Stromal cell of bone marrow (primary cell): ENCODE measurements around the gene SLC4A4.

Experiments
- DNase-seq: peaks from one replicate; pipeline ENCODE4 v3.0.0-alpha.2; 2012; ENCODE audit warnings: low read depth

Gene SLC4A4

DNA sequence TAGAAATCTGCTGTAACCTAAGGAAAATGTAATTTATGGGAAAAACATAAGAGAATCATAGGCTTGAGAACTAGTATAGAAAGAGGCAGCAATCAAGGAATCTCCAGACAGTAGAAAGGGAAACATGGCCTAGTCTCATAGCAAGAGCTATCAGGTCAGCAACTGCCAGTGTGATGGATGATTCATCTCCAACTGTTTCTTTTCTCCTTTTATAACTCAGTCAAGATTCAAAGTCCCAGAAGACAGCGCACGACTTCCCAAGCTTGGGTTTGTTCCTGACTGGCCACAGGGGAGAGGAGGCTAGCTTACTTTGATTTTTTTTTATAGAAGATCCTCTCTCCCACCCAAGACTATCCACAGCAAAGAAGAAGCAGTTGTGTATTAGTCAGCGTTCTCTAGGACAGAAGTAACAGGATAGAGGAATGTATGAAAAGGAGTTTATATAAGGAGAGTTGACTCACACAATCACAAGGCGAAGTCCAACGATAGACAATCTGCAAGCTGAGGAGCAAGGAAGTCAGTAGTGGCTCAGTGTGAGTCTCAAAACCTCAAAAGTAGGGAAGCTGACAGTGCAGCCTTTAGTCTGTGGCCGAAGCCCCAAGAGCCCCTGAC, 263.6 kb downstream of the SLC4A4 start:
- DNase-seq: peak; percentile 40

DNA sequence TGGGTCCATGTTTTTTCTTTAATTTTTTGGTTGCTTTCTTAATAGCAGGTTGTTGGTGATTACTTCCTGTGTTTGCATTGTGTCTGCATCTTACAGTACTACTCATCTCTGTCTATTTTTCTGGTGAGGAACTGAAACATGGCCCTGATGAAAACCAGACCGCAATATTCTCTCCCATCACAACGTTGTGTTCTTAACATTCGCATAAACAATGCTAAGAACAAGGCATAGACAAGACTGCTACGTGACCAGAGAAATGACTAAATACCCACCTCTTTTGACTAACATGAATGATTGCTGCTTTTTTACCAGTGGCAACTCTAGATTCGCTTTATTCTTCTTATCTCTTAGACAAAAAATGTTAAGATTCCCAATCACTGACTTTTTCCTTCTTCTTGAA, 266.0 kb downstream of the SLC4A4 start:
- no peak for DNase-seq

DNA sequence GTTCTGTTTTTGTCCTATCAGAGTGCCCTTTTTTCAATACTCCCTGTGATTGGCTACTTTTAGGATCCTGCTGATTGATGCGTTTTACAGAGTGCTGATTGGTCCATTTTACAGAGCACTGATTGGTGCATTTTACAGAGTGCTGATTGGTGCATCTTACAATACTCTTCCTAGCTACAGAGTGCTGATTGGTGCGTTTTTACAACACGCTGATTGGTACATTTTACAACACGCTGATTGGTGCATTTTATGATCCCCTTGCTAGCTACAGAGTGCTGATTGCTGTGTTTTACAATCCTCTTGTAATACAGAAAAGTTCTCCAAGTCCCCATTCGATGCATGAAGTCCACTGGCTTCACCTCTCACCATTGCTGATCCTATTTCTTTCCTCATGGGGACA, 268.3 kb downstream of the SLC4A4 start:
- no peak for DNase-seq

DNA sequence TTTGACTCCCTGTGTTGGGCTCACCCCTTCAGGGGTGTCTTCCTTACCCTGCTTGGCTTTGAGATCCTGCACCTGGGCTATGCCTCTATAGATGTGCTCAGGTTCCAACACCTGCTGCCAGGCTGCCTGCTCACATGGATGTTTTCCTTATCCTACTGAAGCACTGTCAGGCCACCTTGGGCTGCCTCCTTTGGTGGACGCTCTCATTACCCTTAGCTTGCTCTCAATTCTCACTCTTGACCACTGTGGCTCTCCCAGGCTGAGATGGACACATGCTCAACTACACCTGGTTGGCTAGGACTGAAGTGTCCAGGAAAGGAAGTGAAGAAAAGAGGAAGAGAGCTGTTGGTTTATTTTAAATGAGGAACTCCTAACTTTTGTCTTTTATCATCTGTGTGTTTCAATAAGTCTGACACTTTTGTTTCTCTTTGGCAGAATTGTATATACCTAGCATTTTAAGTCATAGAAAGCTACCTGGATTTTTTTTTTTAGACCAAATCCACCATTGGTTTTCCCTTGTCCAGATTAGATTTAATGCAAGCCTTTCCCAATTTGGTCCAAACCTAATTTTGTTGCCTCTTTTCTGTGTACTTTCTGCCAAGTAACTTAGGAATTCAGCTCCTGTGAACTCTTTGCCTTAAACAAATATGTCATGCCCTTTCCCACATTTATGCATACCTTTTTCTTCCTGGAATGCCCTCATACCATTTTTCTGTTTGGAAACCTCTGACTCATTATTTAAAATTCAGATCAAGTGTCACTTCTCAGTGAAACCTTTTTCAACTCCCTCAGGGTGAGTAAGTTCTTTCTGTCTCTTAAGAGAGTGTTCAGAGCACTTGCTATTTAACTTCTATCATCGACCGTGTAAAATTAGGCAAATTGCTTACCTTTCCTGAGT, 269.2 kb downstream of the SLC4A4 start:
- DNase-seq: no peak

DNA sequence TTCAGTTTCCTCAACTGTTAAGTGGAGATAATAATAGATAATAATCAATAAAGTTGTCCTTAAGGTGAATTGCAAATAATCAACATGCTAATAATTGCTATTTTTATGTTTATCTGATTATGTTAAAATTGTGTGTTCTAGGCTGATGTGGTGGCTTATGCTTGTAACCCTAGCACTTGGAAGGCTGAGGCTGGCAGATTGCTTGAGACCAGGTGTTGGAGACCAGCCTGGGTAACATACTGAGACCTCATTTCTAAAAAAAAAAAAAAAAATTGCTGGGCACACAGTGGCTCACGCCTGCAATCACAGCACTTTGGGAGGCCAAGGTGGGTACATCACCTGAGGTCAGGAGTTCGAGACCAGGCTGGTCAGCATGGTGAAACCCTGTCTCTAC, 269.9 kb downstream of the SLC4A4 start:
- DNase-seq: no peak

DNA sequence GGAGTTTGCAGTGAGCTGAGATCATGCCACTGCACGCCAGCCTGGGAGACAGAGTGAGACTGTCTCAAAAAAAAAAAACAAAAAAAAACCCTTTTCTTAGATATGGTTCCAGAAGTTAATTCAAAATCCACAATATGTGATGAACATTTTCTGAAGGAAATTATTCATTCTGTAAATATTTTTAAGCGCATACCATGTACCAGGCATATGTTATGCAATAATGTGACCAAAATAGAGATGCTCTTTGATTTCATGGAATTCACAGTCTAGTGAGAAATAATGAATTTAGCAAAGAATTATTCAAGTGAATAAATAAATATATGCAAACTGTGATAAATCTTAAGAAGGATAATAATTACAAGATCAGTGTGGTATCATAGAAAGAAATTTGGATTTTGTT, 270.3 kb downstream of the SLC4A4 start:
- DNase-seq: no peak

DNA sequence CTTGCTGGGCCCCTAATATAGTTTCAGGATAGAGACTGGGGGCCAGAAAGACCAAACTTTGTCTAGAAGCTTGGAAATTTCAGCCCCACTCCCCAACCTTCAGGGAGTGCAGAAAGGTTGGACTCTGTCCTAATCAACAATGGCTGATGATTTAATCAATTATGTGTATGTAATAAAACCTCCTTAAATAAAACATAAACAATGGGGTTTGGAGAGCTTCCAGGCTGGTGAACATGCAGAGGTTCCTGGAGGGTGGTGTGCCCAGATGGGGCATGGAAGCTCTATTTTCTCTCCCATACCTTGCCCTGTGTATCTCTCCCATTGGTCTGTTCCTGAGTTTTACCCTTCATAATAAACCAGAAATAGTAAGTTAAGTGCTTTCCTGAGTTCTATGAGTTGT, 270.8 kb downstream of the SLC4A4 start:
- no peak for DNase-seq

DNA sequence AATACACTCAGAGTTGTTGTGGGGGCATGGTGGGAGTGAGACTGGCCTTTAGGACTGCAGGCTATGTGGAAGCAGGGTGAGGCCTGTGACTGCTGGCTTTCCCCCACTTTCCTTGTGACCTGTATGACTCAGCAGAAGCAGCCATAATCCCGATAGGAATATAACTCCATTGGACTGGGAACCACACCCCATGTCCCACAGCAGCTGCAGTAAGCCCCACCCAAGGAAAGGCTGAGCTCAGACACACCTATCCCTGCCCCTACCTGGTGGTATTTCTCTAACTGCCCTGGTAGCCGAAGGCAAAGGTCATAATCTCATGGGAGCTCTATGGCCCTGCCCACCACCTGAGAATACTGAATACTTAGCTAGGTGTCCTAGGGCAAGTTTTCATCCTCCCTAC, 275.8 kb downstream of the SLC4A4 start:
- DNase-seq: no peak

DNA sequence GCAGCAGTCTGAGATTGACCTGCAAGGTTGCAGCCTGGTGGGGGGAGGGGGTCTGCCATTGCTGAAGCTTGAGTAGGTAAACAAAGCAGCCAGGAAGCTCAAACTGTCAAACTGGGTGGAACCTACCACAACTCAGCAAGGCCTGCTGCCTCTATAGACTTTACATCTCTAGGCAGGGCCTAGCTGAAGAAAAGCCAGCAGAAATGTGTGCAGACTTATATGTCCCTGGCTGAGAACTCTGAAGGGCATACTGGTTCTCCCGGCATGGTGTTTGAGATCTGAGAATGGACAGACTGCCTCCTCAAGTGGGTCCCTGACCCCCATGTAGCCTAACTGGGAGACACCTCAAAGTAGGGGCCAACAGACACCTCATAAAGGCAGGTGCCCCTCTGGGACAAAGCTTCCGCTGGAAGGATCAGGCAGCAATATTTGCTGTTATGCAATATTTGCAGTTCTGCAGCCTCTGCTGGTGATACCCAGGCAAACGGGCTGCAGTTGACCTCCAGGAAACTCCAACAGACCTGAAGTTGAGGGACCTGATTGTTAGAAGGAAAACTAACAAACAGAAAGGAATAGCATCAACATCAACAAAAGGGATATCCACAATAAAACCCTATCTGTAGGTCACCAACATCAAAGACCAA, 277.5 kb downstream of the SLC4A4 start:
- DNase-seq: no peak
